ENCODE results near the gene HIVEP3. TPM values are rescaled to one million over a fixed set of nuclear protein-coding genes. Genes with fewer than 3 reads are reported as not detected.

Gene HIVEP3
- total RNA-seq, 1 donor from 2014 or later, result 8.9 TPM

DNA sequence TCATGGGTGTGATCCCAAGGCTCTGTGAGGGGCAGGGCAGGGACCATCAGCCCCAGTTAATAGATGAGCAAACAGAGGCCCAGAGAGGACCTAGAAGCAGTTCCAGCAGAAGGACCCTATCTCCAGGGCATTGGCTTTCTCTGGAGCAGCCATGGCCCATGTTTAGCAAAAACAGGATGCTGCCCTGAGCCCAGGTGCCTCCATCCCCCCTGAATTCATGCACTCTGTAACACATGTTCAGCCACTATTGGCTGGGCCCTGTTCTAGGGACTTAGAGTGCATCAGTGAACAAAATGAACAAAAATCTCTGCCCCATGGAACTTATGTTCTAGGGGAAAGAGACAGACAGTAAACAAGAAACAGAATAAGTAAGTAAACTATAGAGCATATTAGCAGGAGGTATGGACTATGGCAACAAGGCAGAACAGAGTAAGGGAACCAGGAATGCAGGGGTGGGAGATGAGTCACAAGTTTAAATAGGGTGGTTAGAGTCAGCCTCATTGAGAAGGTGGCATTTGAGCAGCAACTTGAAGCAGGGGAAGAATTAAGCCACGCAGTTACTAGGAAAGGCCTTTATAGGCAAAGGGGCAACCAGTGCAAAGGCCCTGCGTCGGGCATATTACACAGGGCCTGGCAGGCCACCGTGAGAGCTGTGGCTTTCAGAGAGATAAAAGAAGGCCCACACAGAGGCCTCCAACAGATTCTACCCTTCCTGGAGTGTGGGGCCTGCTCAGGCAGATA, 248.3 kb downstream of the HIVEP3 start:
- Mint-ChIP-seq H3K4me3 (ENCODE audit: unreplicated experiment) (peak overlapping the region; percentile 6), H3K27me3 (ENCODE audit: low read depth, unreplicated experiment) (peaks cover 4% of the 10 kb centered on the region), H3K36me3 (ENCODE audit: low read depth, unreplicated experiment) (no peaks in the 10 kb centered on the region), H3K4me1 (ENCODE audit: low read depth, unreplicated experiment) (peaks cover 47% of the 10 kb centered on the region), H3K9me3 (ENCODE audit: unreplicated experiment) (no peaks in the 10 kb centered on the region), H3K27ac (ENCODE audit: unreplicated experiment) (peak overlapping the region; percentile 35)
- Histone ChIP-seq H3K9ac (ENCODE audit: low read length) (peak overlapping the region; percentile 66), H3K4me3 (ENCODE audit: insufficient read depth, low read depth, low read length) (no peak overlapping the region), H3K4me2 (ENCODE audit: low read length) (peak overlapping the region; percentile 57), H3K27me3 (ENCODE audit: insufficient read depth, low read length) (no peaks in the 10 kb centered on the region), H4K20me1 (ENCODE audit: insufficient read depth, low read length) (no peaks in the 10 kb centered on the region), H2AFZ (ENCODE audit: low read depth, low read length) (no peak overlapping the region), H3K27ac (ENCODE audit: low read depth, low read length) (peak overlapping the region; percentile 35), H3K9me3 (ENCODE audit: insufficient read depth, low read depth, low read length) (no peaks in the 10 kb centered on the region), H3K36me3 (ENCODE audit: insufficient read depth, low read length) (no peaks in the 10 kb centered on the region), H3K4me1 (ENCODE audit: insufficient read depth, low read length) (peaks cover 56% of the 10 kb centered on the region), H3K79me2 (ENCODE audit: insufficient read depth, low read length) (no peaks in the 10 kb centered on the region)
- peak; percentile 65 for FAIRE-seq
- TF ChIP-seq, protein P1, sequence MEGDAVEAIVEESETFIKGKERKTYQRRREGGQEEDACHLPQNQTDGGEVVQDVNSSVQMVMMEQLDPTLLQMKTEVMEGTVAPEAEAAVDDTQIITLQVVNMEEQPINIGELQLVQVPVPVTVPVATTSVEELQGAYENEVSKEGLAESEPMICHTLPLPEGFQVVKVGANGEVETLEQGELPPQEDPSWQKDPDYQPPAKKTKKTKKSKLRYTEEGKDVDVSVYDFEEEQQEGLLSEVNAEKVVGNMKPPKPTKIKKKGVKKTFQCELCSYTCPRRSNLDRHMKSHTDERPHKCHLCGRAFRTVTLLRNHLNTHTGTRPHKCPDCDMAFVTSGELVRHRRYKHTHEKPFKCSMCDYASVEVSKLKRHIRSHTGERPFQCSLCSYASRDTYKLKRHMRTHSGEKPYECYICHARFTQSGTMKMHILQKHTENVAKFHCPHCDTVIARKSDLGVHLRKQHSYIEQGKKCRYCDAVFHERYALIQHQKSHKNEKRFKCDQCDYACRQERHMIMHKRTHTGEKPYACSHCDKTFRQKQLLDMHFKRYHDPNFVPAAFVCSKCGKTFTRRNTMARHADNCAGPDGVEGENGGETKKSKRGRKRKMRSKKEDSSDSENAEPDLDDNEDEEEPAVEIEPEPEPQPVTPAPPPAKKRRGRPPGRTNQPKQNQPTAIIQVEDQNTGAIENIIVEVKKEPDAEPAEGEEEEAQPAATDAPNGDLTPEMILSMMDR (IDR thresholded peaks at IDR 0.05; ENCODE audit: insufficient read depth, low read depth, low read length), result no peak
- TF ChIP-seq EZH2 (IDR thresholded peaks at IDR 0.05; ENCODE audit: insufficient read depth, low read length), result no peak
- DNase-seq (ENCODE audit: low read depth), result peak; percentile 85

DNA sequence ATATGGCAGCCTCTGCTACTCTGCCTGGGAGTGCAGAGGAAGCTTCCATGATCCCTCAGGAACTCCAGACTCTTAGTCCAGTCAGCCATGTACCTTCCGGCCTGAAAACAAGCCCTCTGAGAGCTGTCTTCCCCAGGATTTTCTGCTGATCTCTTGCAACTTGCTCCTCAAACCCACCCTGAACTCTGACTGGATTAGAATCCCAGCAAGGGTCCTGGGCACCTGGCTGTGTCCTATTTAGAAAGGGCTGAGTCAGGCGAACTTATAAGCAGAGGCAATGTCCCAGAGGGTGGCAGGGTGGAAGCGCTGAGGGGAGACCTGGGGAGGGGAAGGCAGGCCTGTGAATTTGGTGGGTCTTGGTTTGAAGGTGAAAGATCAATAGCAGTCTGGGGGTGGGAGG, 249.8 kb downstream of the HIVEP3 start:
- Histone ChIP-seq H4K20me1 (ENCODE audit: insufficient read depth, low read length) (no peaks in the 10 kb centered on the region), H3K79me2 (ENCODE audit: insufficient read depth, low read length) (no peaks in the 10 kb centered on the region), H3K9me3 (ENCODE audit: insufficient read depth, low read depth, low read length) (no peaks in the 10 kb centered on the region), H3K27me3 (ENCODE audit: insufficient read depth, low read length) (no peaks in the 10 kb centered on the region), H3K36me3 (ENCODE audit: insufficient read depth, low read length) (no peaks in the 10 kb centered on the region), H3K4me1 (ENCODE audit: insufficient read depth, low read length) (peaks cover 66% of the 10 kb centered on the region), H3K9ac (ENCODE audit: low read length) (no peak overlapping the region), H3K4me2 (ENCODE audit: low read length) (no peak overlapping the region), H3K4me3 (ENCODE audit: insufficient read depth, low read depth, low read length) (no peak overlapping the region), H2AFZ (ENCODE audit: low read depth, low read length) (no peak overlapping the region), H3K27ac (ENCODE audit: low read depth, low read length) (no peak overlapping the region)
- TF ChIP-seq, protein P1 (IDR thresholded peaks at IDR 0.05; ENCODE audit: insufficient read depth, low read depth, low read length), result no peak
- no peak for TF ChIP-seq EZH2 (IDR thresholded peaks at IDR 0.05; ENCODE audit: insufficient read depth, low read length)
- H3K4me1 Mint-ChIP-seq (ENCODE audit: low read depth, unreplicated experiment), result peaks cover 50% of the 10 kb centered on the region
- no peaks in the 10 kb centered on the region for H3K9me3 Mint-ChIP-seq (ENCODE audit: unreplicated experiment)
- H3K27ac Mint-ChIP-seq (ENCODE audit: unreplicated experiment), result peak overlapping the region; percentile 64
- no peak for DNase-seq (ENCODE audit: low read depth)
- no peaks in the 10 kb centered on the region for H3K27me3 Mint-ChIP-seq (ENCODE audit: low read depth, unreplicated experiment)
- H3K36me3 Mint-ChIP-seq (ENCODE audit: low read depth, unreplicated experiment), result no peaks in the 10 kb centered on the region
- H3K4me3 Mint-ChIP-seq (ENCODE audit: unreplicated experiment), result no peak overlapping the region
- no peak for FAIRE-seq

DNA sequence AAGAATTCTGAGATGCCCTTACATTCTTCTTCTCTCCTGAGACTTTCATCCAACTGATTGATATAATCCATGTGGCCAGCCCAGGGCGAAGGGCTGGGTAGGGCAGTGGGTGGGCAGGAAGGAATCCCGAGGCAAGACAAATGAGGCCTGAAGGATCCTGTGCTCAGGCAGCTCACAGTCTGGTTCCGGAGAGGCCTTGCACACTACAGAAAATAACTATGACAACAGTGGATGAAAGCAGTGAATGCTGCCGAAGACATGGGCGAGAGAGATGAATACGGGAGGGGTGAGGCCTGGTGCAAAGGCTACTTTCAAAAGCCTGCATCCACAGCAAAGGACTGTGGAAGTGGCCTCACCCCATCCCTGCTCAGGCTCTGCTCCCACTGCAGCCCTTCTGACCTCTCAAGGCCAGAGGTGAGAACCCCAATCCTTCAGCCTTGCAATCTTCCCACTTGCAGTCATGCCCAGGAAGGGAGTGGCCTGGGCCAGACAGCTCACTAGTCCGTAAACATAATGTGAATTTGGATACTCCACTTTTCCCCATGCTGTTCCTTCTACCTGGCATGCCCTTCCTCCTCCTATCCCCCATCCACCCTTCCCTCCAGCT, 250.6 kb downstream of the HIVEP3 start:
- FAIRE-seq, result no peak

More for the DNA sequence above, 250.6 kb downstream of the HIVEP3 start:
- Mint-ChIP-seq H3K4me1 (ENCODE audit: low read depth, unreplicated experiment) (peaks cover 46% of the 10 kb centered on the region), H3K27me3 (ENCODE audit: low read depth, unreplicated experiment) (no peaks in the 10 kb centered on the region), H3K27ac (ENCODE audit: unreplicated experiment) (no peak overlapping the region), H3K36me3 (ENCODE audit: low read depth, unreplicated experiment) (no peaks in the 10 kb centered on the region), H3K9me3 (ENCODE audit: unreplicated experiment) (no peaks in the 10 kb centered on the region), H3K4me3 (ENCODE audit: unreplicated experiment) (no peak overlapping the region)
- Histone ChIP-seq H2AFZ (ENCODE audit: low read depth, low read length) (no peak overlapping the region), H3K27me3 (ENCODE audit: insufficient read depth, low read length) (no peaks in the 10 kb centered on the region), H3K9me3 (ENCODE audit: insufficient read depth, low read depth, low read length) (no peaks in the 10 kb centered on the region), H3K27ac (ENCODE audit: low read depth, low read length) (no peak overlapping the region), H3K4me3 (ENCODE audit: insufficient read depth, low read depth, low read length) (no peak overlapping the region), H3K4me1 (ENCODE audit: insufficient read depth, low read length) (peaks cover 64% of the 10 kb centered on the region), H3K79me2 (ENCODE audit: insufficient read depth, low read length) (no peaks in the 10 kb centered on the region), H4K20me1 (ENCODE audit: insufficient read depth, low read length) (no peaks in the 10 kb centered on the region), H3K9ac (ENCODE audit: low read length) (no peak overlapping the region), H3K36me3 (ENCODE audit: insufficient read depth, low read length) (no peaks in the 10 kb centered on the region), H3K4me2 (ENCODE audit: low read length) (no peak overlapping the region)
- TF ChIP-seq EZH2 (IDR thresholded peaks at IDR 0.05; ENCODE audit: insufficient read depth, low read length), result no peak
- TF ChIP-seq, protein P1 (IDR thresholded peaks at IDR 0.05; ENCODE audit: insufficient read depth, low read depth, low read length), result no peak
- DNase-seq (ENCODE audit: low read depth), result no peak

All from astrocyte (in vitro differentiated cells and primary cell).